H1 (cell line): ENCODE results near the gene PITRM1. TPM values are rescaled to one million over a fixed set of nuclear protein-coding genes. Genes with fewer than 3 reads are reported as not detected.

Experiments
- CTCF ChIA-PET: fragments of 300-600 bp; sonication (Branson Sonifier 250); formaldehyde crosslinking; loops from one replicate; lab custom pipeline; 2021; ENCODE audit not compliant: partially characterized antibody; lab: Charles Lee
- POLR2A ChIA-PET: fragments of 300-600 bp; sonication (Branson Sonifier 250); formaldehyde crosslinking; loops from one replicate; lab custom pipeline; 2021; ENCODE audit warnings: inconsistent platforms; ENCODE audit not compliant: partially characterized antibody; lab: Charles Lee
- DNase-seq, 2 experiments: peaks; one replicate each; pipeline versions ENCODE4 v3.0.0 to v3.0.0-alpha.2; 2010 to 2022; ENCODE audit warnings: low spot score in 2 of 2, low read depth in 1 of 2, mixed read lengths in 1 of 2
- FAIRE-seq: peaks from 2 replicates; lab custom pipeline; 2011; peaks lifted over from hg19 to GRCh38; lab: Jason Lieb, UNC
- H2AFZ ChIP-seq: 2 replicates; pipeline ENCODE4 v1.8.1; 2012; ENCODE audit warnings: low read length, inconsistent platforms
- H2AK5ac ChIP-seq: 2 replicates; pipeline ENCODE4 v1.6.1; 2013; ENCODE audit warnings: low read depth, low read length
- H2BK120ac ChIP-seq: replicated peaks from 2 replicates; pipeline ENCODE3; 2013; ENCODE audit warnings: low read depth, low read length, inconsistent platforms
- H2BK12ac ChIP-seq: 2 replicates; pipeline ENCODE4 v1.6.1; 2013; ENCODE audit warnings: low read depth, low read length
- H2BK15ac ChIP-seq: 2 replicates; pipeline ENCODE4 v1.6.1; 2013; ENCODE audit warnings: low read length
- H2BK20ac ChIP-seq: 2 replicates; pipeline ENCODE4 v1.6.1; 2013; ENCODE audit warnings: low read length
- H2BK5ac ChIP-seq: 2 replicates; pipeline ENCODE4 v1.6.1; 2013; ENCODE audit warnings: low read depth, low read length
- H3K14ac ChIP-seq: 2 replicates; pipeline ENCODE4 v1.6.1; 2013; ENCODE audit warnings: inconsistent platforms; ENCODE audit not compliant: insufficient read length
- H3K18ac ChIP-seq: 2 replicates; pipeline ENCODE4 v1.6.1; 2013; ENCODE audit warnings: low read length; ENCODE audit errors: extremely low read depth
- H3K23ac ChIP-seq: 2 replicates; pipeline ENCODE4 v1.6.1; 2013; ENCODE audit warnings: inconsistent platforms; ENCODE audit not compliant: insufficient read length
- H3K23me2 ChIP-seq: 2 replicates; pipeline ENCODE4 v1.6.1; 2013; ENCODE audit warnings: low read depth, low read length
- H3K27ac ChIP-seq: 2 replicates; pipeline ENCODE4 v1.6.1; 2011; ENCODE audit warnings: low read depth, low read length, inconsistent platforms
- H3K27me3 ChIP-seq, 4 experiments: replicated peaks in 1 of 4; 1 replicate in 1 of 4; 2 replicates in 3 of 4; pipeline versions ENCODE4 v1.6.1 to v1.8.1; 2011 to 2013; ENCODE audit warnings: low read length in 3 of 4, mild to moderate bottlenecking in 3 of 4, inconsistent platforms in 2 of 4, mixed read lengths in 2 of 4, moderate library complexity in 1 of 4; ENCODE audit not compliant: control insufficient read depth in 3 of 4, insufficient read depth in 3 of 4; ENCODE audit errors: extremely low read depth in 1 of 4
- H3K36me3 ChIP-seq, 4 experiments: 2 replicates each; pipeline versions ENCODE4 v1.6.1 to v1.8.1; 2011 to 2013; ENCODE audit warnings: mild to moderate bottlenecking in 4 of 4, low read length in 3 of 4, moderate library complexity in 2 of 4, control low read depth in 1 of 4, inconsistent platforms in 1 of 4; ENCODE audit not compliant: insufficient read depth in 4 of 4, control insufficient read depth in 2 of 4
- H3K4ac ChIP-seq: replicated peaks from 2 replicates; pipeline ENCODE3; 2013; ENCODE audit warnings: low read length, low read depth, mixed read lengths, inconsistent platforms; ENCODE audit not compliant: insufficient read length
- H3K4me1 ChIP-seq, 4 experiments: replicated peaks in 1 of 4; 1 replicate in 1 of 4; 2 replicates in 3 of 4; pipeline versions ENCODE4 v1.6.1 to v1.8.1; 2011 to 2013; ENCODE audit warnings: low read length in 3 of 4, inconsistent platforms in 2 of 4, mixed read lengths in 1 of 4; ENCODE audit not compliant: insufficient read depth in 4 of 4, control insufficient read depth in 3 of 4
- H3K4me2 ChIP-seq, 2 experiments: 2 replicates each; pipeline versions ENCODE4 v1.6.1 to v1.8.1; 2011 to 2013; ENCODE audit warnings: low read depth in 2 of 2, low read length in 2 of 2, control low read depth in 1 of 2, inconsistent platforms in 1 of 2, mild to moderate bottlenecking in 1 of 2; ENCODE audit not compliant: insufficient read depth in 1 of 2
- H3K4me3 ChIP-seq, 4 experiments: fragments of 200-600, 300-600 bp in 1 of 4; sonication (generic), shearing (Covaris generic), sonication (Bioruptor Twin) in 1 of 4; 2 replicates each; pipeline versions ENCODE4 v1.5.1 to v1.8.1; 2011 to 2016; ENCODE audit warnings: low read length in 4 of 4, low read depth in 3 of 4, control low read depth in 2 of 4, inconsistent platforms in 2 of 4, mild to moderate bottlenecking in 2 of 4, mixed read lengths in 1 of 4, moderate library complexity in 1 of 4; ENCODE audit not compliant: insufficient read depth in 2 of 4; ENCODE audit errors: extremely low read depth in 1 of 4
- H3K56ac ChIP-seq: replicated peaks from 2 replicates; pipeline ENCODE3; 2013; ENCODE audit warnings: low read depth, mild to moderate bottlenecking, mixed read lengths, low read length, inconsistent platforms; ENCODE audit not compliant: insufficient read length
- H3K79me1 ChIP-seq: 2 replicates; pipeline ENCODE4 v1.6.1; 2013; ENCODE audit warnings: low read depth, low read length, control low read depth
- H3K79me2 ChIP-seq, 2 experiments: 2 replicates each; pipeline versions ENCODE4 v1.6.1 to v1.8.1; 2012 to 2013; ENCODE audit warnings: low read length in 2 of 2, mild to moderate bottlenecking in 2 of 2, inconsistent platforms in 1 of 2; ENCODE audit not compliant: insufficient read depth in 2 of 2, control insufficient read depth in 1 of 2
- H3K9ac ChIP-seq, 4 experiments: replicated peaks in 1 of 4; 1 replicate in 1 of 4; 2 replicates in 3 of 4; pipeline versions ENCODE4 v1.6.1 to v1.8.1; 2011 to 2013; ENCODE audit warnings: low read depth in 3 of 4, low read length in 3 of 4, control low read depth in 2 of 4, mild to moderate bottlenecking in 2 of 4, moderate library complexity in 2 of 4, inconsistent platforms in 1 of 4; ENCODE audit errors: extremely low read depth in 1 of 4
- H3K9me3 ChIP-seq, 2 experiments: 2 replicates each; pipeline versions ENCODE4 v1.6.1 to v1.8.1; 2012 to 2013; ENCODE audit warnings: mild to moderate bottlenecking in 2 of 2, moderate library complexity in 2 of 2, control low read depth in 1 of 2, inconsistent platforms in 1 of 2, low read depth in 1 of 2, low read length in 1 of 2, mixed read lengths in 1 of 2; ENCODE audit not compliant: insufficient read depth in 2 of 2
- H4K20me1 ChIP-seq, 2 experiments: replicated peaks in 1 of 2; 2 replicates each; pipeline versions ENCODE3 to v1.8.1; 2011 to 2013; ENCODE audit warnings: inconsistent platforms in 2 of 2, low read length in 2 of 2, mild to moderate bottlenecking in 1 of 2; ENCODE audit not compliant: insufficient read depth in 2 of 2, control insufficient read depth in 1 of 2
- H4K5ac ChIP-seq: 2 replicates; pipeline ENCODE4 v1.6.1; 2013; ENCODE audit warnings: low read length, low read depth, mixed read lengths, inconsistent platforms; ENCODE audit not compliant: insufficient read length
- H4K8ac ChIP-seq: 2 replicates; pipeline ENCODE4 v1.8.0; 2013; ENCODE audit warnings: mild to moderate bottlenecking, moderate library complexity, low read length, inconsistent platforms; ENCODE audit not compliant: insufficient read depth; ENCODE audit errors: extremely low read depth
- H4K91ac ChIP-seq: replicated peaks from 2 replicates; pipeline ENCODE3; 2013; ENCODE audit warnings: low read length, mixed read lengths, inconsistent platforms; ENCODE audit not compliant: insufficient read length
- BCL11A ChIP-seq, 2 experiments: IDR thresholded peaks; one replicate each; pipeline ENCODE4 v1.6.1; 2011; ENCODE audit warnings: low read depth in 2 of 2, low read length in 2 of 2, mild to moderate bottlenecking in 2 of 2
- BRCA1 ChIP-seq: IDR thresholded peaks from 2 replicates; pipeline ENCODE4 v1.6.1; 2012; ENCODE audit warnings: low read depth, low read length, improper control_type of control experiment
- NANOG ChIP-seq: IDR thresholded peaks from 2 replicates; pipeline ENCODE4 v1.6.1; 2011; ENCODE audit warnings: low read length, low read depth, mild to moderate bottlenecking, inconsistent platforms; ENCODE audit not compliant: insufficient read depth, poor library complexity, severe bottlenecking
- POLR2AphosphoS5 ChIP-seq: IDR thresholded peaks from 2 replicates; pipeline ENCODE4 v1.6.1; 2011; ENCODE audit warnings: low read depth, low read length
- RAD21 ChIP-seq, 2 experiments: IDR thresholded peaks in 1 of 2; conservative IDR thresholded peaks in 1 of 2; 2 replicates each; pipeline ENCODE4 v1.6.1; 2011; ENCODE audit warnings: low read depth in 2 of 2, low read length in 2 of 2, improper control_type of control experiment in 1 of 2, inconsistent platforms in 1 of 2, mild to moderate bottlenecking in 1 of 2, moderate library complexity in 1 of 2
- WGBS, 2 experiments: shearing (Covaris generic) in 1 of 2; methylation state at CpG; one replicate each; pipeline versions ENCODE4 v1.1.6 to v1.1.7; 2013 to 2015; ENCODE audit warnings: low lambda C conversion rate in 2 of 2, mixed read lengths in 2 of 2, inconsistent platforms in 1 of 2, low coverage in 1 of 2, missing lambda C conversion rate in 1 of 2; ENCODE audit not compliant: insufficient replicate concordance in 2 of 2, insufficient coverage in 1 of 2, insufficient read length in 1 of 2; ENCODE audit errors: extremely low coverage in 1 of 2, missing lambda C conversion rate in 1 of 2; 5-methylcytosine and 5-hydroxymethylcytosine counted together
- polyA plus RNA-seq, 7 experiments: library from polyadenylated mRNA; depleted of rRNA in 3 of 7; stranded (reverse) in 5 of 7; unstranded in 2 of 7; fragments of >200 nt in 5 of 7; fragments of 200-250 nt in 2 of 7; gene quantifications; 1 replicate in 5 of 7; 2 replicates in 1 of 7; 4 replicates in 1 of 7; pipeline versions ENCODE4 v1.2.1 to v1.2.3, GENCODE V29; 2011 to 2013; ENCODE audit warnings: missing spikeins in 2 of 7, mixed read lengths in 2 of 7
- total RNA-seq: library from RNA; stranded (reverse); fragmentation: NEBNext Ultra II Directional; extraction: Animal tissue kit (Norgen Biotek cat#: 25700); gene quantifications from 2 replicates; pipeline ENCODE4 v1.2.1, GENCODE V29; 2021
- TF ChIP-seq, protein P1 (sequence below), 3 experiments: IDR thresholded peaks; 1 replicate in 2 of 3; 2 replicates in 1 of 3; pipeline versions ENCODE4 v1.5.1 to v1.6.1; 2011; ENCODE audit warnings: low read length in 3 of 3, mild to moderate bottlenecking in 3 of 3, inconsistent platforms in 2 of 3, low read depth in 1 of 3, moderate library complexity in 1 of 3; ENCODE audit not compliant: insufficient read depth in 1 of 3; ENCODE audit errors: control extremely low read depth in 1 of 3

PITRM1 gene
- total and polyA plus RNA-seq, 2 of the 8 experiments (the other 6 are each of a cell fraction or from before 2014, with no cell fraction given): 18.6 to 31.5 TPM

- H3K27me3 ChIP-seq: 0 out of 7 replicates have a peak, but pooled peaks cover 0 to 2% (median 0%) of the 10 kb centered on the region in 4 experiments
- H3K23me2 ChIP-seq: peaks cover 7% of the 10 kb centered on the region; the same call in 1 of the 2 replicates
- no peaks in the 10 kb centered on the region for H3K79me1 ChIP-seq
- H3K36me3 ChIP-seq: no peaks in the 10 kb centered on the region
- no peak overlapping the region for H3K9ac ChIP-seq
- H4K91ac ChIP-seq: no peak overlapping the region
- no peak overlapping the region for H4K8ac ChIP-seq
- H2BK5ac ChIP-seq: no peak overlapping the region
- no peak overlapping the region for H3K4me3 ChIP-seq
- DNase-seq: no peak
- H2AK5ac ChIP-seq: no peak overlapping the region
- 87% methylated on average over 12 of the region's 12 CpGs; no CpG with 5 or more reads in 1 of the 2 experiments for WGBS, 2 experiments
- H3K27ac ChIP-seq: no peak overlapping the region
- H2BK120ac ChIP-seq: no peak overlapping the region
- no peak overlapping the region for H2BK15ac ChIP-seq
- no peak overlapping the region for H2AFZ ChIP-seq
- H2BK12ac ChIP-seq: no peak overlapping the region
- H3K4me2 ChIP-seq: no peak overlapping the region
- H4K5ac ChIP-seq: no peak overlapping the region
- POLR2A ChIA-PET: no interaction called here
- CTCF ChIA-PET: interaction anchor here (0.6 to 2.4 kb wide), 4 partner anchors 11 to 495 kb away, joined by 3 to 8 read pairs (median 4); no protein-coding TSS in a partner anchor
- H3K9me3 ChIP-seq: no peaks in the 10 kb centered on the region
- no peak overlapping the region for H3K56ac ChIP-seq
- peaks cover 0 to 1% of the 10 kb centered on the region in 2 experiments for H4K20me1 ChIP-seq
- no peak; a peak in 1 of 4 replicates for TF ChIP-seq RAD21 (IDR thresholded peaks at IDR 0.05 in 1 of 2, conservative IDR thresholded peaks at IDR 0.05 in 1 of 2; ENCODE audit: low read depth in 2 of 2, low read length in 2 of 2)
- no peak for TF ChIP-seq BRCA1
- TF ChIP-seq POLR2AphosphoS5: no peak
- TF ChIP-seq BCL11A (IDR thresholded peaks at IDR 0.05; ENCODE audit: low read depth in 2 of 2, low read length in 2 of 2): no peak
- TF ChIP-seq NANOG: no peak
- TF ChIP-seq, protein P1, sequence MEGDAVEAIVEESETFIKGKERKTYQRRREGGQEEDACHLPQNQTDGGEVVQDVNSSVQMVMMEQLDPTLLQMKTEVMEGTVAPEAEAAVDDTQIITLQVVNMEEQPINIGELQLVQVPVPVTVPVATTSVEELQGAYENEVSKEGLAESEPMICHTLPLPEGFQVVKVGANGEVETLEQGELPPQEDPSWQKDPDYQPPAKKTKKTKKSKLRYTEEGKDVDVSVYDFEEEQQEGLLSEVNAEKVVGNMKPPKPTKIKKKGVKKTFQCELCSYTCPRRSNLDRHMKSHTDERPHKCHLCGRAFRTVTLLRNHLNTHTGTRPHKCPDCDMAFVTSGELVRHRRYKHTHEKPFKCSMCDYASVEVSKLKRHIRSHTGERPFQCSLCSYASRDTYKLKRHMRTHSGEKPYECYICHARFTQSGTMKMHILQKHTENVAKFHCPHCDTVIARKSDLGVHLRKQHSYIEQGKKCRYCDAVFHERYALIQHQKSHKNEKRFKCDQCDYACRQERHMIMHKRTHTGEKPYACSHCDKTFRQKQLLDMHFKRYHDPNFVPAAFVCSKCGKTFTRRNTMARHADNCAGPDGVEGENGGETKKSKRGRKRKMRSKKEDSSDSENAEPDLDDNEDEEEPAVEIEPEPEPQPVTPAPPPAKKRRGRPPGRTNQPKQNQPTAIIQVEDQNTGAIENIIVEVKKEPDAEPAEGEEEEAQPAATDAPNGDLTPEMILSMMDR (IDR thresholded peaks at IDR 0.05; ENCODE audit: control extremely low read depth in 1 of 3, insufficient read depth in 1 of 3, low read depth in 1 of 3, low read length in 3 of 3): peak in 1 of 3 experiments; percentile 12; a peak in 1 of 4 replicates
- TF ChIP-seq, all 59 proteins: peak for 1
- no peak overlapping the region for H3K4ac ChIP-seq
- H3K79me2 ChIP-seq: no peaks in the 10 kb centered on the region
- no peak overlapping the region for H2BK20ac ChIP-seq
- H3K14ac ChIP-seq: no peak overlapping the region
- H3K18ac ChIP-seq: no peak overlapping the region
- H3K4me1 ChIP-seq: no peaks in the 10 kb centered on the region
- no peak for FAIRE-seq
- no peak overlapping the region for H3K23ac ChIP-seq
These were observed 45.3 kb upstream of the PITRM1 start for GRCh38 chr10:3217853-3218252.
